ENCODE data around the gene GUCA1C.

Gene GUCA1C

GRCh38 chr3:108953700-108954099 lies at the start of gene GUCA1C:
GUCA1C (minus strand) TSS chr3:108953879; CDS start chr3:108953762, 117 bp downstream.
- no peak for DNase-seq

GRCh38 chr3:108998436-108998835 lies 44.8 kb upstream of the GUCA1C start:
- no peak for DNase-seq

- no peak for DNase-seq
Measured at GRCh38 chr3:108985844-108986243, 32.2 kb upstream of the GUCA1C start.

- DNase-seq = no peak
Measured at GRCh38 chr3:108983051-108983450, 29.4 kb upstream of the GUCA1C start.

GRCh38 chr3:108976058-108976457 lies 22.4 kb upstream of the GUCA1C start:
- DNase-seq = no peak

GRCh38 chr3:108973019-108973418 lies 19.3 kb upstream of the GUCA1C start:
- DNase-seq = no peak

GRCh38 chr3:108972482-108972881 lies 18.8 kb upstream of the GUCA1C start:
- DNase-seq = no peak

- DNase-seq = no peak
Measured at GRCh38 chr3:108970561-108970960, 16.9 kb upstream of the GUCA1C start.

GRCh38 chr3:108966773-108967172 lies 13.1 kb upstream of the GUCA1C start:
- no peak for DNase-seq

GRCh38 chr3:108959017-108959416 lies 5.3 kb upstream of the GUCA1C start:
- DNase-seq = no peak

GRCh38 chr3:108953210-108953609 lies 469 bp downstream of the GUCA1C start:
- no peak for DNase-seq

GRCh38 chr3:108951820-108952501 lies 1.7 kb downstream of the GUCA1C start:
- no peak for DNase-seq

GRCh38 chr3:108947855-108948254 lies 5.8 kb downstream of the GUCA1C start:
- DNase-seq = no peak

- no peak for DNase-seq
Measured at GRCh38 chr3:108946292-108947285, 7.1 kb downstream of the GUCA1C start.

- no peak for DNase-seq
Measured at GRCh38 chr3:108940568-108941263, 13.0 kb downstream of the GUCA1C start.

GRCh38 chr3:108940166-108940565 lies 13.5 kb downstream of the GUCA1C start:
- no peak for DNase-seq

- no peak for DNase-seq
Measured at GRCh38 chr3:108936924-108937689, 16.6 kb downstream of the GUCA1C start.

GRCh38 chr3:108931035-108931434 lies 22.6 kb downstream of the GUCA1C start:
- no peak for DNase-seq

- no peak for DNase-seq
Measured at GRCh38 chr3:108918866-108919265, 34.8 kb downstream of the GUCA1C start.

GRCh38 chr3:108914774-108915641 lies 38.7 kb downstream of the GUCA1C start:
- peak; percentile 15 to 45 for DNase-seq

GRCh38 chr3:108909799-108910198 lies 43.9 kb downstream of the GUCA1C start:
- no peak for DNase-seq

All from hippocampal formation (tissue), 2 donors.